Measurements from ENCODE around the gene QRICH2. TPM values are rescaled to one million over a fixed set of nuclear protein-coding genes. Genes with fewer than 3 reads are reported as not detected.

QRICH2 gene
- total RNA-seq, 4 donors from 2014 or later = 0.59 to 2.4 (median 1.1) TPM

Other genes with a start within 250 kb of the QRICH2 start
- gene SRP68, start 235.8 kb downstream of the QRICH2 start, total RNA-seq = 10 to 100 TPM; 33.0 to 76.7 (median 66.7) TPM
- gene GALR2, start 233.5 kb downstream of the QRICH2 start, total RNA-seq = under 1 TPM in 1 of 4 donors, not detected in 3; 0.18 TPM
- not detected for gene ZACN, start 229.1 kb downstream of the QRICH2 start, total RNA-seq
- gene EXOC7, start 204.5 kb downstream of the QRICH2 start, total RNA-seq = 10 to 100 TPM; 49.5 to 70.7 (median 53.9) TPM
- under 1 TPM in 2 of 4 donors, not detected in 2; 0.16 to 0.62 TPM for gene FOXJ1, start 167.0 kb downstream of the QRICH2 start, total RNA-seq
- 100 to 1,000 TPM in 1 of 4 donors, 10 to 100 TPM in 3; 50.5 to 142 (median 85.3) TPM for gene RNF157, start 67.8 kb downstream of the QRICH2 start, total RNA-seq
- 100 to 1,000 TPM in 1 of 4 donors, 10 to 100 TPM in 3; 28.9 to 151 (median 52.2) TPM for gene UBALD2, start 42.9 kb downstream of the QRICH2 start, total RNA-seq
- 10 to 100 TPM; 10.2 to 23.4 (median 15.9) TPM for gene PRPSAP1, start 45.6 kb upstream of the QRICH2 start, total RNA-seq
- gene SPHK1, start 76.3 kb upstream of the QRICH2 start, total RNA-seq = 1 to 10 TPM in 3 of 4 donors, under 1 TPM in 1; 0.66 to 5.0 (median 2.5) TPM
- 10 to 100 TPM; 16.4 to 46.5 (median 32.4) TPM for gene UBE2O, start 144.9 kb upstream of the QRICH2 start, total RNA-seq
- not detected for gene AANAT, start 159.3 kb upstream of the QRICH2 start, total RNA-seq
- 10 to 100 TPM; 11.4 to 29.8 (median 23.3) TPM for gene RHBDF2, start 193.1 kb upstream of the QRICH2 start, total RNA-seq
- gene CYGB, start 229.4 kb upstream of the QRICH2 start, total RNA-seq = 10 to 100 TPM in 2 of 4 donors, 1 to 10 TPM in 2; 8.1 to 19.7 (median 10.6) TPM
- 1 to 10 TPM in 2 of 4 donors, under 1 TPM in 1, not detected in 1; 0.33 to 3.7 (median 1.1) TPM for gene PRCD, start 231.8 kb upstream of the QRICH2 start, total RNA-seq